SK-N-SH treated with all-trans-retinoic acid at 6 μM for 48 hours (cell line): ENCODE measurements around the gene TRAF6.

Experiments used
- ARNTL ChIP-seq: fragments of 450-650 bp; formaldehyde crosslinking; IDR thresholded peaks from 2 replicates; pipeline ENCODE4 v1.5.0; 2020; ENCODE audit warnings: low read depth, mild to moderate bottlenecking, moderate library complexity, borderline replicate concordance
- ESRRG ChIP-seq: fragments of 250-450 bp; sonication (Bioruptor Pico); IDR thresholded peaks from 2 replicates; pipeline ENCODE4 v1.6.1; 2021; ENCODE audit warnings: mild to moderate bottlenecking
- ISL1 ChIP-seq: fragments of 250-450 bp; sonication (Bioruptor Pico); IDR thresholded peaks from 2 replicates; pipeline ENCODE4 v2.1.2; 2022; ENCODE audit warnings: mild to moderate bottlenecking, moderate library complexity
- OSR1 ChIP-seq: fragments of 250-450 bp; sonication (Bioruptor Pico); IDR thresholded peaks from 2 replicates; pipeline ENCODE4 v1.8.0; 2022; ENCODE audit warnings: moderate library complexity, mild to moderate bottlenecking, inconsistent platforms
- TCF4 ChIP-seq: fragments of 250-450 bp; sonication (Bioruptor Pico); IDR thresholded peaks from 2 replicates; pipeline ENCODE4 v1.8.0; 2021; ENCODE audit warnings: mild to moderate bottlenecking, moderate library complexity, borderline replicate concordance
- ZC3H10 ChIP-seq: fragments of 250-450 bp; sonication (Bioruptor Pico); IDR thresholded peaks from 2 replicates; pipeline ENCODE4 v1.5.1; 2021; ENCODE audit warnings: mild to moderate bottlenecking, moderate library complexity
- ZFP3 ChIP-seq: fragments of 250-450 bp; sonication (Bioruptor Pico); IDR thresholded peaks from 2 replicates; pipeline ENCODE4 v1.5.0; 2020; ENCODE audit warnings: mild to moderate bottlenecking, moderate library complexity
- TF ChIP-seq, protein P1 (sequence below): fragments of 250-450 bp; sonication (Bioruptor Pico); IDR thresholded peaks from 2 replicates; pipeline ENCODE4 v1.8.0; 2021; ENCODE audit warnings: low read depth, mild to moderate bottlenecking, moderate library complexity, borderline replicate concordance
- TF ChIP-seq, protein P2 (sequence below): fragments of 250-450 bp; sonication (Bioruptor Pico); IDR thresholded peaks from 2 replicates; pipeline ENCODE4 v1.5.1; 2020; ENCODE audit warnings: low read depth, mild to moderate bottlenecking, moderate library complexity
- TF ChIP-seq, protein P3 (sequence below): fragments of 250-450 bp; sonication (Bioruptor Pico); IDR thresholded peaks from 2 replicates; pipeline ENCODE4 v1.5.0; 2020; ENCODE audit warnings: mild to moderate bottlenecking, moderate library complexity
- TF ChIP-seq, protein P4 (sequence below): fragments of 250-450 bp; sonication (Bioruptor Pico); IDR thresholded peaks from 2 replicates; pipeline ENCODE4 v1.8.0; 2020; ENCODE audit warnings: mild to moderate bottlenecking, moderate library complexity, borderline replicate concordance

DNA sequence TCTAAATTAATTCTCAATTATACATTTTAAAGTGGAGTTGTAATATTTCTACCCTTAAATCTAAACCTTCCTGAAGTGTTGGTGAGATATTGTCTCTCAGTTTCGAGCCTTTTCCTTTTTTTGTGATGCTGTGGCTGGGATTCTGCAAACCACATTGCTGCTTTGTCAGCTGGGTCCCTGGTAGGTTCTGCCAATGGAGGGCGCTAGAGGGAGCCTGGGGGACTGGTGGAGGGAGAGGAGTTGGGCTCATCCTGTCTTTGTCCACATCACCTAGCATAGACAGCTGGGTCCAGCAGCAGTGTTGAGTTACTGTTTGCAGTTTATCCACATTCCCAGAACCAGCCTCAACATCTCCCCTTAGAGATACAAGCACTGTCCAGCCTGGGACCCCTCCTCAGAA lies 41.0 kb downstream of the TRAF6 start:
- TF ChIP-seq ISL1 (no peak), OSR1 (CRISPR knock-in tag) (no peak), ARNTL (no peak), ZC3H10 (CRISPR knock-in tag) (no peak), ZFP3 (CRISPR knock-in tag) (no peak), ESRRG (no peak), TCF4 (CRISPR knock-in tag) (no peak)
- TF ChIP-seq, protein P1, sequence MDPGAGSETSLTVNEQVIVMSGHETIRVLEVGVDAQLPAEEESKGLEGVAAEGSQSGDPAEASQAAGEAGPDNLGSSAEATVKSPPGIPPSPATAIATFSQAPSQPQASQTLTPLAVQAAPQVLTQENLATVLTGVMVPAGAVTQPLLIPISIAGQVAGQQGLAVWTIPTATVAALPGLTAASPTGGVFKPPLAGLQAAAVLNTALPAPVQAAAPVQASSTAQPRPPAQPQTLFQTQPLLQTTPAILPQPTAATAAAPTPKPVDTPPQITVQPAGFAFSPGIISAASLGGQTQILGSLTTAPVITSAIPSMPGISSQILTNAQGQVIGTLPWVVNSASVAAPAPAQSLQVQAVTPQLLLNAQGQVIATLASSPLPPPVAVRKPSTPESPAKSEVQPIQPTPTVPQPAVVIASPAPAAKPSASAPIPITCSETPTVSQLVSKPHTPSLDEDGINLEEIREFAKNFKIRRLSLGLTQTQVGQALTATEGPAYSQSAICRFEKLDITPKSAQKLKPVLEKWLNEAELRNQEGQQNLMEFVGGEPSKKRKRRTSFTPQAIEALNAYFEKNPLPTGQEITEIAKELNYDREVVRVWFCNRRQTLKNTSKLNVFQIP: no peak
- TF ChIP-seq, protein P2, sequence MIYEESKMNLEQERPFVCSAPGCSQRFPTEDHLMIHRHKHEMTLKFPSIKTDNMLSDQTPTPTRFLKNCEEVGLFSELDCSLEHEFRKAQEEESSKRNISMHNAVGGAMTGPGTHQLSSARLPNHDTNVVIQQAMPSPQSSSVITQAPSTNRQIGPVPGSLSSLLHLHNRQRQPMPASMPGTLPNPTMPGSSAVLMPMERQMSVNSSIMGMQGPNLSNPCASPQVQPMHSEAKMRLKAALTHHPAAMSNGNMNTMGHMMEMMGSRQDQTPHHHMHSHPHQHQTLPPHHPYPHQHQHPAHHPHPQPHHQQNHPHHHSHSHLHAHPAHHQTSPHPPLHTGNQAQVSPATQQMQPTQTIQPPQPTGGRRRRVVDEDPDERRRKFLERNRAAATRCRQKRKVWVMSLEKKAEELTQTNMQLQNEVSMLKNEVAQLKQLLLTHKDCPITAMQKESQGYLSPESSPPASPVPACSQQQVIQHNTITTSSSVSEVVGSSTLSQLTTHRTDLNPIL: no peak
- TF ChIP-seq, protein P3, sequence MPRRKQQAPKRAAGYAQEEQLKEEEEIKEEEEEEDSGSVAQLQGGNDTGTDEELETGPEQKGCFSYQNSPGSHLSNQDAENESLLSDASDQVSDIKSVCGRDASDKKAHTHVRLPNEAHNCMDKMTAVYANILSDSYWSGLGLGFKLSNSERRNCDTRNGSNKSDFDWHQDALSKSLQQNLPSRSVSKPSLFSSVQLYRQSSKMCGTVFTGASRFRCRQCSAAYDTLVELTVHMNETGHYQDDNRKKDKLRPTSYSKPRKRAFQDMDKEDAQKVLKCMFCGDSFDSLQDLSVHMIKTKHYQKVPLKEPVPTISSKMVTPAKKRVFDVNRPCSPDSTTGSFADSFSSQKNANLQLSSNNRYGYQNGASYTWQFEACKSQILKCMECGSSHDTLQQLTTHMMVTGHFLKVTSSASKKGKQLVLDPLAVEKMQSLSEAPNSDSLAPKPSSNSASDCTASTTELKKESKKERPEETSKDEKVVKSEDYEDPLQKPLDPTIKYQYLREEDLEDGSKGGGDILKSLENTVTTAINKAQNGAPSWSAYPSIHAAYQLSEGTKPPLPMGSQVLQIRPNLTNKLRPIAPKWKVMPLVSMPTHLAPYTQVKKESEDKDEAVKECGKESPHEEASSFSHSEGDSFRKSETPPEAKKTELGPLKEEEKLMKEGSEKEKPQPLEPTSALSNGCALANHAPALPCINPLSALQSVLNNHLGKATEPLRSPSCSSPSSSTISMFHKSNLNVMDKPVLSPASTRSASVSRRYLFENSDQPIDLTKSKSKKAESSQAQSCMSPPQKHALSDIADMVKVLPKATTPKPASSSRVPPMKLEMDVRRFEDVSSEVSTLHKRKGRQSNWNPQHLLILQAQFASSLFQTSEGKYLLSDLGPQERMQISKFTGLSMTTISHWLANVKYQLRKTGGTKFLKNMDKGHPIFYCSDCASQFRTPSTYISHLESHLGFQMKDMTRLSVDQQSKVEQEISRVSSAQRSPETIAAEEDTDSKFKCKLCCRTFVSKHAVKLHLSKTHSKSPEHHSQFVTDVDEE (CRISPR knock-in tag): no peak
- TF ChIP-seq, protein P4, sequence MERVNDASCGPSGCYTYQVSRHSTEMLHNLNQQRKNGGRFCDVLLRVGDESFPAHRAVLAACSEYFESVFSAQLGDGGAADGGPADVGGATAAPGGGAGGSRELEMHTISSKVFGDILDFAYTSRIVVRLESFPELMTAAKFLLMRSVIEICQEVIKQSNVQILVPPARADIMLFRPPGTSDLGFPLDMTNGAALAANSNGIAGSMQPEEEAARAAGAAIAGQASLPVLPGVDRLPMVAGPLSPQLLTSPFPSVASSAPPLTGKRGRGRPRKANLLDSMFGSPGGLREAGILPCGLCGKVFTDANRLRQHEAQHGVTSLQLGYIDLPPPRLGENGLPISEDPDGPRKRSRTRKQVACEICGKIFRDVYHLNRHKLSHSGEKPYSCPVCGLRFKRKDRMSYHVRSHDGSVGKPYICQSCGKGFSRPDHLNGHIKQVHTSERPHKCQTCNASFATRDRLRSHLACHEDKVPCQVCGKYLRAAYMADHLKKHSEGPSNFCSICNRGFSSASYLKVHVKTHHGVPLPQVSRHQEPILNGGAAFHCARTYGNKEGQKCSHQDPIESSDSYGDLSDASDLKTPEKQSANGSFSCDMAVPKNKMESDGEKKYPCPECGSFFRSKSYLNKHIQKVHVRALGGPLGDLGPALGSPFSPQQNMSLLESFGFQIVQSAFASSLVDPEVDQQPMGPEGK (CRISPR knock-in tag): no peak
